HG03060 (cell line): Measurements from ENCODE around the gene HGF.

Source experiments
- ATAC-seq: cut with Tn5 transposase; IDR thresholded peaks from one replicate; pipeline ENCODE4 v1.9.1; 2021; ENCODE audit warnings: low read depth, moderate number of reproducible peaks; ENCODE audit not compliant: unreplicated experiment

HGF gene

DNA sequence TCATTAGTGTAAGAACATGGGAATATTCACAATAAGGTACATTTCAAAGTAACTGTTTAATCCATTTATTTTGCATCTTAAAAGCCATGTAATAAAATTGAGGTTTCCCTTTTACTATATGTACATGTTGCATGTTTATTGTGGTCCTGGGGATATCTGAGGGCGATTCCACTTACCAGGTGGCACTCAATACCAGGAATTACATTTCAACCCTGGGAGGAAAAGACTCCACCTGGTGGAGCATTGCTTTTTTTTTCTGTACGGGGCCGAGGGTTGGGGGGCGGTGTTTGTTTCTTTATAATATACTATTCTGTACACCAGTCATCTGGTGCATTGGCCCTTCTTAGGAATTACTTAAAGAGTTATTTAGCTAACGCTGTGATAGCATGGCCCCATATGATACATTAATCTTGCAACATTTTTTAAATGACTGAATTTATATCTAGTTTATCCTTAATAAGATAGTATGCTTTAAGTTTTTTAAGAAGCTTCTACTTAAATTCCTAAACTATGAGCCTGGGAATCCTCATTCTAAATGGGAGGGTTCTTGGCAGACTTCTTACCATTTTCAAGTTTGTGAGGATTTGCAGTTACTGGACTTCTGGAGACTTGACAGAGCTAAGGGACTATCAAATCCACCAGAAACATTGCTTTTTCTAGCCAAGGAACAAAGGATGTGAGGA, 7.2 kb upstream of the HGF start:
- no peak for ATAC-seq

DNA sequence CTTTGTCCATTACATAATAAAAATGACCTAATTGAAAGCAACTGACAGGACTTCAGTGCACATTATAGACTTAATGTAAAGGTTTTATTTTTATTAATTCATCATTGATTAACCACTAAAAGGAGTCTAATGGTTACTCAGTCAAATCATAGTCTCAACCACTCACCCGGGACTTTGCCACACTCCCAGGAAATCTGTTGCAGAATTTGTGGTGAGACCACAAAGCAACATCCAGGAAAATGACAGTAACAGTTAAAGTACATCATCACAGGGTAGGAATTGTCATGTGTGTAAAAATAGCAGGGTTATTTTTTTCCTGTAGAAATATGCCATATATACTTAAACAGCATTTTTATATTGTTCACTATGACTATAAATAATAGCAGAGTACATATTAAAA, 6.3 kb upstream of the HGF start:
- no peak for ATAC-seq

DNA sequence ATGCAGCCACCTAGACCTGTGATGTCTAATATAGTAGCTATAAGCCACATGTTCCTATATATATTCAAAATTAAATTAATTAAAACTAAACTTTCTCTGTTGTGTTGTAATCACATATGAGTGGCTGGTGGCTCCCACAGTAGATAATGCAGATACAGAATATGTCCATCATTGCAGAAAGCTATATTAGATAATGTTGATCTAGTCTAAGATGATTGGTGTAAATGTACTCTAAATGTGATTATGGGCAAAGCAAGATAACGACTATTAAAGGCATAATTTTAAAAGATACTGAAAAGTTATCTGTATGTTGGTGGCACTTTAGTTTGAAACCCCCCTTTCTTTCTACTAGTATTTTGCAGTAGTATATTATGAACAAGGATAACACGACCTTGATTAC, 5.7 kb upstream of the HGF start:
- ATAC-seq = no peak

GRCh38 chr7:81774551-81774950, 4.7 kb upstream of the HGF start:
- ATAC-seq = no peak

DNA sequence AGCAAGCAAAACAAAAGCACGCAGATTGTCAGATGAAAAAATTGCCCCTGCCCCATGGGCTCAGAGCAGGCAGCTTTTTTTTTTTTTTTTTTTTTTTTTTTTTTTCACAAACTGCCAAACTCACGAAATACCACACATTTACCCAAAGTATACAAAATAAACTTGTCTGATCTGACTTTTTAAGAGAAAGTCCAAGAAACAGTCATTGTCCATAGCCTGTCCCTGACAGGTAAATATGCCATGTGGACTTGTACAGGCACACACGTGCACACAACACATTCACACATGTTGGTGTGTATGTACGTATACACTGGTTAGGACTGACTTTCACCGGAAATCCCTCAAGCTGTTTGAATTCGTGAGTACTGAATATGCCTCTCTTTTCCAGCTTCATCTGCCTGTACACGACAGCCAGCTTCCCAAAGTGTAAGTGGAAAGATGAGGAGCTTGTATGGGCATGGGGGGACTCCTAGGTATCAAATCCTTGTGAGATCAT, 929 bp upstream of the HGF start:
- ATAC-seq = no peak

- ATAC-seq = no peak
These were observed 682 bp downstream of the HGF start for GRCh38 chr7:81768951-81769778.

DNA sequence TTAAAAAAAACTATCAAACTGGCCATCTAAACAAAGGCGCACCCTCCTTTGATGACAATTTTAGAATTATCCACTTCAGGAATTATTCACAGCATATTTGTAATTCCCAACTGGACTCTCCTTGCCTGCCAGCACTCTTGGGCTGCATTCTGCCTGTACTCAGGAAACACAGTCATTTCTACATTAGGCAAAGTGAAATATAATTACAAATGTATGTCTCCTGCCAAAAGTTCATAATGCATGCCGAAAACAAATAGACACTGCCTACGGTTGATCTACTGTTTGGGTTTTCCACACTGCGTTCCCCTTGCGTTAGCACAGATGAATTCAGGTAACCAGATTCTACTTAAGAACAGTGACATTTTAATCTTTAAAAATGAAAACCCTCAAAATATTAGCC, 1.9 kb downstream of the HGF start:
- ATAC-seq = no peak

- ATAC-seq = no peak
These were observed 8.0 kb downstream of the HGF start for GRCh38 chr7:81761821-81762220.

DNA sequence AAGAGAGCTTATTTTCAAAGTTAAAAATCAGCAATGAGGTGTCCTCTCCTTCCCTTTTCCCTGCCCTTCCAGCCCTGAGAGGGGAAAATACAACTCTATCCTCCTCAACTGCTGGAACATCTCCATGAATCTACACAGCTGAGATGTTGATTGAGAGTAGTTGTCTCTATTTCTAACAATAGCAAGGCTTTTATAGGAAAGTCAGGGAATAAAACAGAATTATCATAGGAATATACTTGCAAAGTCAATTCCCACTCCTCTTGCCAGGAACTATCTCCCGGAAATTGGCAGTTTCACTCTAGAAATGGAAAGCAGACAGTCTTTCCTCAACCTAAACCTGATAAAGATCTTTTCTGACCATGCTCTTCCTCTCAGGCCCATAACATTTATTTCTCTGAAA, 8.8 kb downstream of the HGF start:
- no peak for ATAC-seq

DNA sequence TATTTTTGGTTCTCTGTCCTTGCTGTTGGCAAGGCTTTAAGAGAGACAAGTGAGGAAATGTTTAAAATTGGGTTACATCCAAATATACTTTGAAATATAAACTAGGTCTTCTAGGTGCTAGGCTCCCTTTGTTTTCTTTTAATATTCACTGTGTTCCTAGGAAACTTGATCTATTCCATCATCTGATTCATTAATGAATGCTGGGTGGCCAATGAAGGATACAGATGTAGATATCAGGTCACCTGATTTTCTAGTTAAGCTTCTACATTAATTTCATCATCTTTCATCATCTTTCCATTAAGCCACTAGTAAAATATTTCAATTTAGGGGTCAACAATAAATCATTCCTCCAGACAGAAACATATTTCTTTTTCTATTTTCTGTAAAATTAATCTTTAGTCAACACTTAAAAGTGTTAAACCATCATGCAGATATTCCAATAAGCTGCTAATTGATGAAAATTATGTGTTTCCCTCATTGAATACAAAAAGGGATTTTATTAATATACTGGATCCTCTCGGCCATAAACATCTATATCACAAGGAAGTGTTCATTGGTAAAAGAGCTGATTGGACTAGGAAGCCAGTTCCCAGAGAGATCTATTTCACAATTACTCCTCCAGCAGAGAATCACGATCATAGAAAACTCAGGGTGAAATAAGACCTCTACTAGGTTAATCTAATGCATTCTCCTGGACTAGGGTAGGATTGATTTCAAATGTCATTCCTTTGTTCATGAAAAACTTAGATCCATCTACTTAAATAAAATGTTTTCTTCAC, 14.7 kb downstream of the HGF start:
- no peak for ATAC-seq

DNA sequence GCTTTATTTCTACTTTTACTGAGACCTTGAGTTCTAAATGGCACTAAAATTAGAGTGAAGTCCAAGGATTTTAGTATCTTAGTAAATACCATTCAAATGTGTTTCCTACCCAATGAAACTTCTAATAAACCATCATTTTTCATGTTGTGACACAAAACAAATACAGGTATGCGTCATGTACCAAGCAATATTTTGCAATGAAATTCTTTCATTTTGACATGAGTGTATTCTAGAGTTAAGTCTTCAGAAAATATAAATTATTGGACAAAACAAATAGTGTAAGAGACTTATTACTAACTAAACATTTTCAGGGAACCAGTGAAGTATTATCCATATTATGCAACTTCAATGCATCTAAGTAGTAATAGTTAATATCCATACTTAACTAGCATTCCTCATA, 16.5 kb downstream of the HGF start:
- no peak for ATAC-seq

DNA sequence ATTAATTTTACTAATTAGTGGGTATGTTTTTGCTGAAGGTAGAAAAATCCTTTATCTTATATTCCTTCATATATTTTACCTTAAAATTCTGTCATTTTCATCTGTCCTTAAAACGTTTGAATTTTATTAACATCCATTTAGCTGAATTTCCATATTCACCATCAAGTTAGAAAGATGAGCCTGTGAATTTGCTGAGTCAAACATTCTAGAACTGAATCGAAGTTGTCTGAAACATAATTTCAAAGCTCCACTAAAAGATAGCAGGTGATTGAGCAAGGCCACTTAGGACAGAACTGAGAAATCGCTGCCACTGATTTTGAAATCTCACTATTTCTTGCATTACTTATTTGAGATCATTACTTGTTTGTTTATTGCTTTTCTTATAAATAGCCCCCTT, 17.5 kb downstream of the HGF start:
- ATAC-seq = no peak

DNA sequence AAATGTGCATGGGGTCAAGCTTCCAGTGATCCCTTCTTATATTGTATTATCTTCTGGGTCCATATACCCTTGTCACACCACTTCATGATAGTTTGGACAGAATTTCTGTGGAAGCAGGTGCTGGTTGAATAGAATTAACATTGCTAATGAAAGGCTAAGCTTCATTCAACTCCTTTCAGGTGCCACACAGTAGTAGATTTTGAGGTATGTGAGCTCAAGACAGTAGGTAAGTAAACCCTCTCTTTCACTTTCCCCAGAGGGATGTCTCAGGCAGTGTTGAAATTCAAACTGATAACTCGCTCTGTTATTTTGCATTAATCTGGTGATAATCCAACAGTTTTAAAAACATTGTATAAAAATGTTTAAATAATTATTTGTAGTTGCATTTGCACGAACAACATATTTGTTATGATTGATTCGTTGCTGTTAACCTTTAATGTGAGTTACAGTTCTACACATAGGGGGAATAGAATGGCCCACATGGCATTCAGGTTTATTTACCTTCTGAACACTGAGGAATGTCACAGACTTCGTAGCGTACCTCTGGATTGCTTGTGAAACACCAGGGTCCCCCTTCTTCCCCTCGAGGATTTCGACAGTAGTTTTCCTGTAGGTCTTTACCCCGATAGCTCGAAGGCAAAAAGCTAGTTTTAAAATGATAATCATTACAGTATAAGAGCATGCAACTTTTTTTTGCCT, 18.1 kb downstream of the HGF start:
- ATAC-seq = no peak

DNA sequence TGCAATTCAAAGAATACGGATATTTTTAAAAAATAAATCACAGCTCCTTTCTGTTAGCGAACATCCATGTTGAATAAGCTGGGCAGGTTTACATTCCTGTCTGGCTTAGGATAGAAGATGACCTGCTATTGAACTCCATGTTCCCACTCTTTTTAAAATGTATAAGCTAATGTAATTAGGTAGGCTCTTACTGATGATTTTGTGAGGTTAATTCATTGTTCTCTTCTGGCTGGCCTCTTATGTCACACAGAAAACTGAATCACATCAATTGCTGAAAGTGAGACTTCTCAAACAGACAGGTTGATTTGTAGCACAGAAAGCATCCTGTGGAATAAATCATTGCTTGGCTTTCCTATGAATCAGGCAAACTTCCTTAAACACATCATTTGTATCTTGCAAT, 24.2 kb downstream of the HGF start:
- ATAC-seq = no peak

GRCh38 chr7:81744389-81744788, 25.5 kb downstream of the HGF start:
- ATAC-seq = no peak

- ATAC-seq = no peak
These were observed 26.2 kb downstream of the HGF start for GRCh38 chr7:81743665-81744064.

DNA sequence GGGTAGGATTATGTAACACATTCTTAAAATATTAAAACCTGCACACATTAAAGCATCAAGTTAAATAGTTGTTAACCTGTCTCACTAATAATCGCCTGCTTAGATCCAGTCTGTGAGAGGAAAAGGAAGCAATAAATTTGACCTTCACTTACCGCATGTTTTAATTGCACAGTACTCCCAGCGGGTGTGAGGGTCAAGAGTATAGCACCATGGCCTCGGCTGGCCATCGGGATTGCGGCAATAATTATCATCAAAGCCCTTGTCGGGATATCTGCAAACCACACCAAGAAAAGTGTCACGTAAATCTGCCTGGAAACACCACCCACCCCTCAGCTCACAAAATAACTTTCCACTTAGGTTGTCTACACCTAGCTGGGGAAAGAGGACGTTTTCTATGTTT, 26.6 kb downstream of the HGF start:
- no peak for ATAC-seq

- no peak for ATAC-seq
These were observed 29.4 kb downstream of the HGF start for GRCh38 chr7:81740403-81740802.

- ATAC-seq = no peak
These were observed 33.8 kb downstream of the HGF start for GRCh38 chr7:81736091-81736490.

DNA sequence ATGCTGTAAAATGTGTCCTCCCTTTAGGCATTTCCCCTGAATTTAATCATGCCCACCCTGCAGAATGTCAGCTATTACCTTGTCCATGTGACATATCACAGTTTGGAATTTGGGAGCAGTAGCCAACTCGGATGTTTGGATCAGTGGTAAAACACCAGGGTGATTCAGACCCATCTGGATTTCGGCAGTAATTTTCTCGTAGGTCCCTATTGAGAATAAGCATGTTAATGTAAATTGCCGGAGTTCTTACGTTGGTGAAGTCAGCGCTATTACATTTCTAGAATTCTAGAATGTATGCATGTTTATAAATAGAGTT, 44.1 kb downstream of the HGF start:
- ATAC-seq = no peak
